Natural killer cell (primary cell): Measurements from ENCODE around the gene HSPB3. TPM values are rescaled to one million over a fixed set of nuclear protein-coding genes. Genes with fewer than 3 reads are reported as not detected.
"Not testable (repeated sequence)": the region's sequence is repeated elsewhere in the genome, so short reads cannot be mapped to it uniquely, and the experiment has no call there.

Experiments
- ATAC-seq, 3 donors: fragments of 150-1000 bp in 2 of 3; fragments of 200-7000 bp in 1 of 3; cut with Tn5 transposase; 1 replicate in 1 of 3; 2 replicates in 2 of 3; pipeline ENCODE4 v1.10.0; 2021; ENCODE audit warnings: mild to moderate bottlenecking in 2 of 3, moderate library complexity in 2 of 3
- DNase-seq, 2 donors: peaks; one replicate each; pipeline versions ENCODE4 v3.0.0 to v3.0.0-alpha.2; 2013 to 2021; ENCODE audit warnings: mixed read lengths in 1 of 2
- H3K27ac ChIP-seq: one replicate; pipeline ENCODE4 v1.5.1; 2013; ENCODE audit warnings: mild to moderate bottlenecking, low read length
- H3K27me3 ChIP-seq: one replicate; pipeline ENCODE4 v1.6.1; 2013; ENCODE audit warnings: low read length; ENCODE audit not compliant: control insufficient read depth, insufficient read depth
- H3K36me3 ChIP-seq: one replicate; pipeline ENCODE4 v1.6.1; 2013; ENCODE audit warnings: low read length; ENCODE audit not compliant: control insufficient read depth, insufficient read depth
- H3K4me1 ChIP-seq: one replicate; pipeline ENCODE4 v1.6.1; 2013; ENCODE audit warnings: low read length; ENCODE audit not compliant: control insufficient read depth, insufficient read depth
- H3K4me3 ChIP-seq: one replicate; pipeline ENCODE4 v1.5.1; 2013; ENCODE audit warnings: low read length
- H3K9me3 ChIP-seq: one replicate; pipeline ENCODE4 v1.6.1; 2013; ENCODE audit warnings: low read length; ENCODE audit not compliant: control insufficient read depth, insufficient read depth
- H3K27ac Mint-ChIP-seq, 2 donors: one replicate each; pipeline ENCODE4 v1.8.0; 2022; ENCODE audit warnings: mild to moderate bottlenecking in 2 of 2, mixed read lengths in 2 of 2, moderate library complexity in 1 of 2
- H3K27me3 Mint-ChIP-seq, 2 donors: one replicate each; pipeline ENCODE4 v1.8.0; 2022; ENCODE audit warnings: low read depth in 2 of 2, mixed read lengths in 2 of 2
- H3K36me3 Mint-ChIP-seq: one replicate; pipeline ENCODE4 v1.8.0; 2022; ENCODE audit warnings: mixed read lengths
- H3K4me1 Mint-ChIP-seq, 2 donors: one replicate each; pipeline ENCODE4 v1.8.0; 2022; ENCODE audit warnings: mixed read lengths in 2 of 2
- H3K4me3 Mint-ChIP-seq: one replicate; pipeline ENCODE4 v1.8.0; 2022; ENCODE audit warnings: mild to moderate bottlenecking, moderate library complexity, mixed read lengths
- H3K9me3 Mint-ChIP-seq, 2 donors: one replicate each; pipeline ENCODE4 v1.8.0; 2022; ENCODE audit warnings: mixed read lengths in 2 of 2
- CTCF ChIP-seq: fragments of 200-600 bp; IDR thresholded peaks from one replicate; pipeline ENCODE4 v1.8.0; 2022; ENCODE audit warnings: antibody characterized with exemption
- WGBS: methylation state at CpG from one replicate; pipeline ENCODE4 v1.1.7; 2013; ENCODE audit warnings: missing lambda C conversion rate; ENCODE audit not compliant: insufficient coverage; 5-methylcytosine and 5-hydroxymethylcytosine counted together
- intact Hi-C: fragments of 100-400 bp; cut with micrococcal nuclease; formaldehyde crosslinking; loops from one replicate; pipeline ENCODE4 v1.14.2; 2022
- total RNA-seq, 4 donors: library from RNA; stranded (reverse); fragments of 120-200 nt in 1 of 4; gene quantifications; one replicate each; pipeline versions ENCODE4 v1.2.3 to v1.2.4, GENCODE V29; 2013 to 2022

The HSPB3 gene
- total RNA-seq, 3 donors from 2014 or later (not counting 1 experiment from before 2014, with no cell fraction given), result not detected

- H3K4me3 Mint-ChIP-seq, result no peak overlapping the region
- H3K27ac Mint-ChIP-seq, result no peak overlapping the region
- intact Hi-C loops, result no loop called here
- H3K4me3 ChIP-seq, result no peak overlapping the region
- no peaks in the 10 kb centered on the region for H3K9me3 Mint-ChIP-seq
- H3K9me3 ChIP-seq, result no peaks in the 10 kb centered on the region
- no peaks in the 10 kb centered on the region for H3K4me1 ChIP-seq
- WGBS, result 94% methylated on average over 2 of the region's 2 CpGs
- no peaks in the 10 kb centered on the region for H3K36me3 ChIP-seq
- no peak for ATAC-seq
- H3K4me1 Mint-ChIP-seq, result no peaks in the 10 kb centered on the region
- H3K36me3 Mint-ChIP-seq, result no peaks in the 10 kb centered on the region
- TF ChIP-seq CTCF, result no peak
- H3K27me3 ChIP-seq, result peaks cover 4% of the 10 kb centered on the region
- peaks cover 15 to 57% of the 10 kb centered on the region in 2 donors for H3K27me3 Mint-ChIP-seq
- no peak for DNase-seq
- H3K27ac ChIP-seq, result no peak overlapping the region
Measured at GRCh38 chr5:54425258-54425657, 30.2 kb upstream of the HSPB3 start.

GRCh38 chr5:54426209-54426608 is 29.3 kb upstream of the HSPB3 start:
- no peak overlapping the region for H3K27ac ChIP-seq
- H3K4me3 ChIP-seq, result no peak overlapping the region
- H3K27ac Mint-ChIP-seq, result no peak overlapping the region
- intact Hi-C loops, result no loop called here
- H3K4me1 ChIP-seq, result no peaks in the 10 kb centered on the region
- no peaks in the 10 kb centered on the region for H3K4me1 Mint-ChIP-seq
- no peaks in the 10 kb centered on the region for H3K9me3 Mint-ChIP-seq
- ATAC-seq (no peak), DNase-seq (no peak)
- H3K4me3 Mint-ChIP-seq, result no peak overlapping the region
- WGBS, result no CpG with 5 or more reads among the region's 1 CpG
- H3K27me3 ChIP-seq, result peaks cover 4% of the 10 kb centered on the region
- TF ChIP-seq CTCF, result no peak
- no peaks in the 10 kb centered on the region for H3K9me3 ChIP-seq
- H3K27me3 Mint-ChIP-seq, result peaks cover 19 to 57% of the 10 kb centered on the region in 2 donors
- no peaks in the 10 kb centered on the region for H3K36me3 Mint-ChIP-seq
- no peaks in the 10 kb centered on the region for H3K36me3 ChIP-seq

DNA sequence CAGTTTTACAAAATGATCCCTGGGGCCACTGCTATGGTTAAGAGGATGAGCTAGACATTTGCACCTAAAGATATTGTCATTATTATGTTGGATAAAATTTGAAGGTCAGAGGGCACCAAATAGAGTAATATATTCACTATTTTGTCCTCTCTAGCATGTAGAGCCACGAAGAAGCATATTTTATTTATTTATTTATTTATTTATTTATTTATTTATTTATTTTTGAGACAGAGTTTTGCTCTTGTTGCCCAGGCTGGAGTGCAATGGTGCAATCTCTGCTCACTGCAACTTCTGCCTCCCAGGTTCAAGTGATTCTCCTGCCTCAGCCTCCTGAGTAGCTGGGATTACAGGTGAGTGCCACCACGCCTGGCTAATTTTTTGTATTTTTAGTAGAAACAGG is 20.8 kb upstream of the HSPB3 start:
- H3K4me3 Mint-ChIP-seq, H3K36me3 Mint-ChIP-seq, intact Hi-C loops, DNase-seq, H3K27ac Mint-ChIP-seq, H3K4me1 ChIP-seq, H3K4me1 Mint-ChIP-seq, H3K27ac ChIP-seq, H3K9me3 ChIP-seq, H3K36me3 ChIP-seq, H3K9me3 Mint-ChIP-seq, ATAC-seq, H3K4me3 ChIP-seq, H3K27me3 ChIP-seq: not testable (repeated sequence)
- peaks cover 12 to 14% of the 10 kb centered on the region in 2 donors for H3K27me3 Mint-ChIP-seq
- 90% methylated on average over 1 of the region's 2 CpGs for whole genome bisulfite sequencing

GRCh38 chr5:54438620-54439389 is 16.7 kb upstream of the HSPB3 start:
- H3K4me3 Mint-ChIP-seq, result no peak overlapping the region
- H3K9me3 ChIP-seq, result no peaks in the 10 kb centered on the region
- H3K4me3 ChIP-seq, result no peak overlapping the region
- WGBS, result 87% methylated on average over 7 of the region's 7 CpGs
- no peak overlapping the region for H3K27ac Mint-ChIP-seq
- ATAC-seq (no peak), DNase-seq (no peak)
- no peak for TF ChIP-seq CTCF
- H3K27me3 ChIP-seq, result no peaks in the 10 kb centered on the region
- no peaks in the 10 kb centered on the region for H3K36me3 ChIP-seq
- intact Hi-C loops, result no loop called here
- H3K27me3 Mint-ChIP-seq, result peaks cover 7 to 16% of the 10 kb centered on the region in 2 donors
- H3K27ac ChIP-seq, result no peak overlapping the region
- no peaks in the 10 kb centered on the region for H3K9me3 Mint-ChIP-seq
- no peaks in the 10 kb centered on the region for H3K4me1 Mint-ChIP-seq
- no peaks in the 10 kb centered on the region for H3K4me1 ChIP-seq
- H3K36me3 Mint-ChIP-seq, result no peaks in the 10 kb centered on the region
